ENCODE measurements around the gene DYNC2H1.
"Not testable (repeated sequence)": the region's sequence is repeated elsewhere in the genome, so short reads cannot be mapped to it uniquely, and the experiment has no call there.

The DYNC2H1 gene

GRCh38 chr11:103372906-103373305 is 263.7 kb downstream of the DYNC2H1 start:
- Histone ChIP-seq H3K4me1 (ENCODE audit: insufficient read depth, low read length) (no peaks in the 10 kb centered on the region), H3K9ac (ENCODE audit: low read depth, low read length) (no peak overlapping the region), H3K36me3 (ENCODE audit: insufficient read depth, low read depth, low read length) (peaks cover 4% of the 10 kb centered on the region; the same call in 1 of the 2 replicates), H3K9me3 (ENCODE audit: insufficient read depth, low read depth, low read length) (peaks cover 16% of the 10 kb centered on the region), H3K27me3 (ENCODE audit: insufficient read depth, low read length) (no peaks in the 10 kb centered on the region), H3K27ac (ENCODE audit: low read length) (no peak overlapping the region), H3K4me3 (ENCODE audit: low read length) (no peak overlapping the region)

GRCh38 chr11:103374227-103374626 is 265.0 kb downstream of the DYNC2H1 start:
- not testable (repeated sequence) for H3K4me3 ChIP-seq (ENCODE audit: low read length); H3K27ac ChIP-seq (ENCODE audit: low read length); H3K4me1 ChIP-seq (ENCODE audit: insufficient read depth, low read length); H3K9ac ChIP-seq (ENCODE audit: low read depth, low read length); H3K36me3 ChIP-seq (ENCODE audit: insufficient read depth, low read depth, low read length); H3K27me3 ChIP-seq (ENCODE audit: insufficient read depth, low read length)
- peaks cover 16% of the 10 kb centered on the region for H3K9me3 ChIP-seq (ENCODE audit: insufficient read depth, low read depth, low read length)

GRCh38 chr11:103378931-103379330 is 269.7 kb downstream of the DYNC2H1 start:
- Histone ChIP-seq H3K9me3 (ENCODE audit: insufficient read depth, low read depth, low read length) (peaks cover 16% of the 10 kb centered on the region), H3K4me1 (ENCODE audit: insufficient read depth, low read length) (no peaks in the 10 kb centered on the region; the same call in 1 of the 2 replicates), H3K4me3 (ENCODE audit: low read length) (no peak overlapping the region), H3K27me3 (ENCODE audit: insufficient read depth, low read length) (no peaks in the 10 kb centered on the region), H3K9ac (ENCODE audit: low read depth, low read length) (no peak overlapping the region), H3K27ac (ENCODE audit: low read length) (no peak overlapping the region), H3K36me3 (ENCODE audit: insufficient read depth, low read depth, low read length) (no peaks in the 10 kb centered on the region)

- no peak overlapping the region for H3K9ac ChIP-seq (ENCODE audit: low read depth, low read length)
- no peaks in the 10 kb centered on the region for H3K36me3 ChIP-seq (ENCODE audit: insufficient read depth, low read depth, low read length)
- H3K4me1 ChIP-seq (ENCODE audit: insufficient read depth, low read length), result no peaks in the 10 kb centered on the region; the same call in 1 of the 2 replicates
- peaks cover 5% of the 10 kb centered on the region for H3K9me3 ChIP-seq (ENCODE audit: insufficient read depth, low read depth, low read length)
- no peak overlapping the region for H3K27ac ChIP-seq (ENCODE audit: low read length)
- no peaks in the 10 kb centered on the region for H3K27me3 ChIP-seq (ENCODE audit: insufficient read depth, low read length)
- H3K4me3 ChIP-seq (ENCODE audit: low read length), result no peak overlapping the region
Observed at GRCh38 chr11:103380031-103380430, 270.8 kb downstream of the DYNC2H1 start.

GRCh38 chr11:103384652-103385051 is 275.4 kb downstream of the DYNC2H1 start:
- no peaks in the 10 kb centered on the region; the same call in 1 of the 2 replicates for H3K4me1 ChIP-seq (ENCODE audit: insufficient read depth, low read length)
- no peak overlapping the region for H3K27ac ChIP-seq (ENCODE audit: low read length)
- no peaks in the 10 kb centered on the region for H3K9me3 ChIP-seq (ENCODE audit: insufficient read depth, low read depth, low read length)
- no peak overlapping the region for H3K4me3 ChIP-seq (ENCODE audit: low read length)
- no peak overlapping the region for H3K9ac ChIP-seq (ENCODE audit: low read depth, low read length)
- H3K27me3 ChIP-seq (ENCODE audit: insufficient read depth, low read length), result no peaks in the 10 kb centered on the region
- H3K36me3 ChIP-seq (ENCODE audit: insufficient read depth, low read depth, low read length), result no peaks in the 10 kb centered on the region

GRCh38 chr11:103395612-103396011 is 286.4 kb downstream of the DYNC2H1 start:
- no peaks in the 10 kb centered on the region for H3K27me3 ChIP-seq (ENCODE audit: insufficient read depth, low read length)
- H3K9ac ChIP-seq (ENCODE audit: low read depth, low read length), result no peak overlapping the region
- H3K27ac ChIP-seq (ENCODE audit: low read length), result no peak overlapping the region
- H3K4me3 ChIP-seq (ENCODE audit: low read length), result no peak overlapping the region
- H3K36me3 ChIP-seq (ENCODE audit: insufficient read depth, low read depth, low read length), result no peaks in the 10 kb centered on the region
- H3K9me3 ChIP-seq (ENCODE audit: insufficient read depth, low read depth, low read length), result peaks cover 5% of the 10 kb centered on the region
- no peaks in the 10 kb centered on the region for H3K4me1 ChIP-seq (ENCODE audit: insufficient read depth, low read length)

- H3K27ac ChIP-seq (ENCODE audit: low read length), result no peak overlapping the region
- H3K9ac ChIP-seq (ENCODE audit: low read depth, low read length), result no peak overlapping the region
- H3K27me3 ChIP-seq (ENCODE audit: insufficient read depth, low read length), result no peaks in the 10 kb centered on the region
- no peaks in the 10 kb centered on the region for H3K4me1 ChIP-seq (ENCODE audit: insufficient read depth, low read length)
- H3K36me3 ChIP-seq (ENCODE audit: insufficient read depth, low read depth, low read length), result no peaks in the 10 kb centered on the region
- H3K4me3 ChIP-seq (ENCODE audit: low read length), result no peak overlapping the region
- peaks cover 5% of the 10 kb centered on the region for H3K9me3 ChIP-seq (ENCODE audit: insufficient read depth, low read depth, low read length)
Observed at GRCh38 chr11:103396237-103396636, 287.0 kb downstream of the DYNC2H1 start.

GRCh38 chr11:103397369-103397768 is 288.1 kb downstream of the DYNC2H1 start:
- Histone ChIP-seq H3K27ac (ENCODE audit: low read length) (no peak overlapping the region), H3K4me1 (ENCODE audit: insufficient read depth, low read length) (no peaks in the 10 kb centered on the region), H3K4me3 (ENCODE audit: low read length) (no peak overlapping the region), H3K27me3 (ENCODE audit: insufficient read depth, low read length) (no peaks in the 10 kb centered on the region), H3K36me3 (ENCODE audit: insufficient read depth, low read depth, low read length) (no peaks in the 10 kb centered on the region), H3K9me3 (ENCODE audit: insufficient read depth, low read depth, low read length) (peaks cover 3% of the 10 kb centered on the region), H3K9ac (ENCODE audit: low read depth, low read length) (no peak overlapping the region)

GRCh38 chr11:103398829-103399228 is 289.6 kb downstream of the DYNC2H1 start:
- Histone ChIP-seq H3K9ac (ENCODE audit: low read depth, low read length) (no peak overlapping the region), H3K36me3 (ENCODE audit: insufficient read depth, low read depth, low read length) (no peaks in the 10 kb centered on the region), H3K9me3 (ENCODE audit: insufficient read depth, low read depth, low read length) (no peaks in the 10 kb centered on the region), H3K27ac (ENCODE audit: low read length) (no peak overlapping the region), H3K4me1 (ENCODE audit: insufficient read depth, low read length) (no peaks in the 10 kb centered on the region), H3K27me3 (ENCODE audit: insufficient read depth, low read length) (no peaks in the 10 kb centered on the region), H3K4me3 (ENCODE audit: low read length) (no peak overlapping the region)

GRCh38 chr11:103406357-103406756 is 297.1 kb downstream of the DYNC2H1 start:
- H3K27me3 ChIP-seq (ENCODE audit: insufficient read depth, low read length), result no peaks in the 10 kb centered on the region
- no peaks in the 10 kb centered on the region for H3K36me3 ChIP-seq (ENCODE audit: insufficient read depth, low read depth, low read length)
- no peak overlapping the region for H3K27ac ChIP-seq (ENCODE audit: low read length)
- H3K4me3 ChIP-seq (ENCODE audit: low read length), result no peak overlapping the region
- H3K9ac ChIP-seq (ENCODE audit: low read depth, low read length), result no peak overlapping the region
- H3K9me3 ChIP-seq (ENCODE audit: insufficient read depth, low read depth, low read length), result no peaks in the 10 kb centered on the region
- no peaks in the 10 kb centered on the region for H3K4me1 ChIP-seq (ENCODE audit: insufficient read depth, low read length)

- no peaks in the 10 kb centered on the region for H3K36me3 ChIP-seq (ENCODE audit: insufficient read depth, low read depth, low read length)
- H3K4me3 ChIP-seq (ENCODE audit: low read length), result no peak overlapping the region
- H3K27ac ChIP-seq (ENCODE audit: low read length), result no peak overlapping the region
- H3K9me3 ChIP-seq (ENCODE audit: insufficient read depth, low read depth, low read length), result no peaks in the 10 kb centered on the region
- no peaks in the 10 kb centered on the region for H3K27me3 ChIP-seq (ENCODE audit: insufficient read depth, low read length)
- H3K9ac ChIP-seq (ENCODE audit: low read depth, low read length), result no peak overlapping the region
- H3K4me1 ChIP-seq (ENCODE audit: insufficient read depth, low read length), result no peaks in the 10 kb centered on the region
Observed at GRCh38 chr11:103407641-103408040, 298.4 kb downstream of the DYNC2H1 start.

- no peaks in the 10 kb centered on the region for H3K9me3 ChIP-seq (ENCODE audit: insufficient read depth, low read depth, low read length)
- H3K27ac ChIP-seq (ENCODE audit: low read length), result no peak overlapping the region
Observed at GRCh38 chr11:103413266-103413888, 304.2 kb downstream of the DYNC2H1 start.

More at GRCh38 chr11:103413266-103413888, 304.2 kb downstream of the DYNC2H1 start:
- H3K27me3 ChIP-seq (ENCODE audit: insufficient read depth, low read length), result no peaks in the 10 kb centered on the region
- H3K9ac ChIP-seq (ENCODE audit: low read depth, low read length), result no peak overlapping the region
- H3K4me1 ChIP-seq (ENCODE audit: insufficient read depth, low read length), result no peaks in the 10 kb centered on the region
- H3K4me3 ChIP-seq (ENCODE audit: low read length), result no peak overlapping the region
- no peaks in the 10 kb centered on the region for H3K36me3 ChIP-seq (ENCODE audit: insufficient read depth, low read depth, low read length)
